K562 (cell line): ENCODE measurements around the gene DENND2A. TPM values are rescaled to one million over a fixed set of nuclear protein-coding genes. Genes with fewer than 3 reads are reported as not detected.

Experiments used
- ATAC-seq: fragments of 200-7000 bp; cut with Tn5 transposase; 3 replicates; pipeline ENCODE4 v1.9.1; 2020; ENCODE audit warnings: moderate library complexity
- BruUV-seq: library from RNA; stranded (reverse); fragments of 400-500 nt; replicated peaks from 2 replicates; lab custom pipeline; 2021; lab: Mats Ljungman, UMichigan
- CTCF ChIA-PET: fragments of 300-600 bp; formaldehyde crosslinking; extraction: SDS; loops from one replicate; lab custom pipeline; 2021; ENCODE audit warnings: low intra/inter-chr PET ratio; lab: Yijun Ruan, JAX
- POLR2A ChIA-PET: fragments of 300-600, 350-650 bp; sonication (Branson Sonifier 250); formaldehyde crosslinking; extraction: SDS; loops from one replicate; lab custom pipeline; 2021; ENCODE audit warnings: antibody characterized with exemption, inconsistent platforms; lab: Yijun Ruan, JAX
- DNase-seq, 4 experiments: peaks; one replicate each; pipeline versions ENCODE4 v3.0.0 to v3.0.0-alpha.2; 2011 to 2018; ENCODE audit warnings: low spot score in 3 of 4, mixed read lengths in 3 of 4; ENCODE audit errors: extremely low read depth in 1 of 4
- FAIRE-seq: peaks from 2 replicates; lab custom pipeline; 2011; peaks lifted over from hg19 to GRCh38; lab: Jason Lieb, UNC
- H2AFZ ChIP-seq: 2 replicates; pipeline ENCODE4 v1.6.0; 2011; ENCODE audit warnings: low read depth, low read length, control low read depth, inconsistent platforms
- H3K27ac ChIP-seq: fragments of 200-600 bp; 3 replicates; pipeline ENCODE4 v1.8.0; 2011; ENCODE audit warnings: low read depth, mild to moderate bottlenecking, control low read depth, inconsistent platforms, low read length, moderate library complexity, mixed read lengths; ENCODE audit errors: extremely low read depth
- H3K27me3 ChIP-seq, 2 experiments: fragments of 300-600 bp in 1 of 2; 2 replicates in 1 of 2; 3 replicates in 1 of 2; pipeline versions ENCODE4 v1.6.0 to v1.8.0; 2011; ENCODE audit warnings: inconsistent platforms in 2 of 2, low read length in 2 of 2, mild to moderate bottlenecking in 1 of 2, mixed read lengths in 1 of 2, moderate library complexity in 1 of 2; ENCODE audit not compliant: control insufficient read depth in 2 of 2, insufficient read depth in 2 of 2
- H3K36me3 ChIP-seq: fragments of 300-600 bp; 3 replicates; pipeline ENCODE4 v1.8.0; 2011; ENCODE audit warnings: mild to moderate bottlenecking, low read length, inconsistent platforms; ENCODE audit not compliant: control insufficient read depth, insufficient read depth
- H3K4me1 ChIP-seq, 2 experiments: fragments of 200-600 bp in 1 of 2; replicated peaks in 1 of 2; 2 replicates in 1 of 2; 3 replicates in 1 of 2; pipeline versions ENCODE4 v1.5.1 to v1.8.0; 2011; ENCODE audit warnings: inconsistent platforms in 2 of 2, low read length in 2 of 2, mild to moderate bottlenecking in 1 of 2, mixed read lengths in 1 of 2, moderate library complexity in 1 of 2; ENCODE audit not compliant: control insufficient read depth in 2 of 2, insufficient read depth in 2 of 2
- H3K4me2 ChIP-seq: 2 replicates; pipeline ENCODE4 v1.6.1; 2011; ENCODE audit warnings: low read length, control low read depth, inconsistent platforms, mixed read lengths; ENCODE audit not compliant: insufficient read depth
- H3K4me3 ChIP-seq: fragments of 200-600 bp; sonication (generic), shearing (Covaris generic); 2 replicates; pipeline ENCODE4 v1.5.1; 2016; ENCODE audit warnings: control low read depth, inconsistent platforms
- H3K79me2 ChIP-seq: fragments of 200-600 bp; 3 replicates; pipeline ENCODE4 v1.8.0; 2011; ENCODE audit warnings: low read length, inconsistent platforms; ENCODE audit not compliant: control insufficient read depth, insufficient read depth
- H3K9ac ChIP-seq, 2 experiments: 2 replicates each; pipeline versions ENCODE4 v1.6.0 to v1.6.1; 2011; ENCODE audit warnings: low read depth in 2 of 2, low read length in 2 of 2, control low read depth in 1 of 2, inconsistent platforms in 1 of 2, mild to moderate bottlenecking in 1 of 2, mixed read lengths in 1 of 2; ENCODE audit not compliant: insufficient read depth in 1 of 2
- H3K9me1 ChIP-seq: one replicate; pipeline ENCODE4 v1.6.0; 2011; ENCODE audit warnings: inconsistent platforms, mild to moderate bottlenecking, low read length, moderate library complexity; ENCODE audit not compliant: control insufficient read depth, insufficient read depth
- H3K9me3 ChIP-seq: replicated peaks from 2 replicates; pipeline ENCODE4 v1.5.1; 2011; ENCODE audit warnings: low read depth, low read length, inconsistent platforms; ENCODE audit not compliant: control insufficient read depth, insufficient read depth
- H4K20me1 ChIP-seq: replicated peaks from 2 replicates; pipeline ENCODE4 v1.6.1; 2011; ENCODE audit warnings: low read length, inconsistent platforms, mixed read lengths; ENCODE audit not compliant: control insufficient read depth, insufficient read depth
- POLR3G ChIP-seq: IDR thresholded peaks from 2 replicates; pipeline ENCODE4 v1.6.1; 2011; ENCODE audit not compliant: insufficient read length, insufficient replicate concordance; ENCODE audit errors: extremely low read depth
- RERE ChIP-seq: sonication (generic); formaldehyde crosslinking; IDR thresholded peaks from 2 replicates; pipeline ENCODE4 v1.8.0; 2023; ENCODE audit warnings: missing genetic modification reagents, mild to moderate bottlenecking, borderline replicate concordance
- SPI1 ChIP-seq: IDR thresholded peaks from 2 replicates; pipeline ENCODE4 v1.6.1; 2011; ENCODE audit warnings: low read depth, low read length, control low read depth, borderline replicate concordance
- ZNF324 ChIP-seq: fragments of 250-450 bp; sonication (Bioruptor Pico); IDR thresholded peaks from 2 replicates; pipeline ENCODE4 v1.4.0; 2020; ENCODE audit warnings: mild to moderate bottlenecking
- WGBS: fragments of 100-300 bp; shearing (Covaris generic); methylation state at CpG from one replicate; pipeline ENCODE4 v1.1.6; 2016; ENCODE audit warnings: low coverage, mixed read lengths; ENCODE audit not compliant: insufficient coverage; ENCODE audit errors: missing lambda C conversion rate; 5-methylcytosine and 5-hydroxymethylcytosine counted together
- in situ Hi-C: fragments of 300-500 bp; cut with MboI; formaldehyde crosslinking; loops from 4 replicates; pipeline ENCODE4 v1.15.0; 2018; ENCODE audit warnings: inconsistent platforms, mixed read lengths
- intact Hi-C: fragments of 100-400 bp; cut with micrococcal nuclease; formaldehyde crosslinking; loops from 2 replicates; pipeline ENCODE4 v1.14.2; 2022
- polyA plus RNA-seq, 8 experiments: library from polyadenylated mRNA; depleted of rRNA in 4 of 8; stranded (reverse) in 5 of 8; unstranded in 3 of 8; fragments of >200 nt; fragmentation: Nextera tagmentation in 2 of 8; fragmentation: Illumina TruSeq in 1 of 8; extraction: Ambion mirVana in 2 of 8; extraction: Trizol in 1 of 8; gene quantifications; 2 replicates each; pipeline versions ENCODE4 v1.2.1 to v1.2.3, GENCODE V29; 2011 to 2014; ENCODE audit warnings: inconsistent platforms in 1 of 8, missing spikeins in 1 of 8
- total RNA-seq, 7 experiments: library from RNA; depleted of rRNA in 6 of 7; stranded (reverse); fragments of >200 nt in 6 of 7; fragmentation: Illumina TruSeq in 2 of 7; extraction: Trizol in 2 of 7; gene quantifications; 2 replicates each; pipeline versions ENCODE4 v1.2.1 to v1.2.3, GENCODE V29; 2011 to 2021; ENCODE audit warnings: low replicate concordance in 1 of 7

The DENND2A gene
- total and polyA plus RNA-seq, 9 of the 15 experiments (the other 6 are each of a cell fraction or from before 2014, with no cell fraction given) = not detected

DNA sequence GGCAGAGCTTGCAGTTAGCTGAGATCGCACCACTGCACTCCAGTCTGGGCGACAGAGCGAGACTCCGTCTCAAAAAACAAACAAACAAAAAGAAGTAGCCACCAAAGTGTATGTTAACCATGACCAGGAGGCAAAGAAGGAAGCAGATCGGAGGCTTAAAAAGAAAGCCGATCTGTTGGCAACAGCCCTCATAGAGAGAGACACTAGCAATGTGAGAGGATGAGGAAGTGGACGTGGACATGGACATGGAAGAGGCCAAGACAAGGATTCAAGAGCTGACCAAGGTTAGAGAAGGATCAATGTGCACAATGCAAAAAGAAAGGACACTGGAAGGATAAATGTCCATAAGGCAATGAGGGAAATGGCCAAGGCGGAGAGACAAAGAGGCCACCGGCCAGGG lies 17.3 kb upstream of the DENND2A start:
- H3K9me3 ChIP-seq = no peaks in the 10 kb centered on the region
- H3K27me3 ChIP-seq = peaks cover 59 to 80% of the 10 kb centered on the region in 2 experiments
- BruUV-seq = no TSS peak
- no peak overlapping the region for H3K27ac ChIP-seq
- 12% methylated on average over 9 of the region's 9 CpGs for WGBS
- ATAC-seq (no peak), FAIRE-seq (no peak), DNase-seq (no peak)
- no peaks in the 10 kb centered on the region for H3K79me2 ChIP-seq
- H4K20me1 ChIP-seq = peaks cover 5% of the 10 kb centered on the region
- no peaks in the 10 kb centered on the region; a peak in 2 of 5 replicates for H3K4me1 ChIP-seq
- intact Hi-C loops = loop anchor here (10.0 kb wide), 1 partner anchor 483 kb away; the partner anchor contains the start of gene KDM7A
- ChIA-PET CTCF (no interaction called here), POLR2A (no interaction called here)
- peak; percentile 68; the same call in 1 of the 2 replicates for TF ChIP-seq SPI1
- no peak for TF ChIP-seq POLR3G
- TF ChIP-seq RERE (CRISPR knock-in tag) = no peak
- TF ChIP-seq ZNF324 = no peak
- H2AFZ ChIP-seq = no peak overlapping the region
- no peak overlapping the region for H3K4me3 ChIP-seq
- H3K4me2 ChIP-seq = no peak overlapping the region
- in situ Hi-C loops = no loop called here
- no peaks in the 10 kb centered on the region for H3K9me1 ChIP-seq
- H3K9ac ChIP-seq = no peak overlapping the region
- H3K36me3 ChIP-seq = no peaks in the 10 kb centered on the region
